ENCODE data around the gene TPX2.

The TPX2 gene

GRCh38 chr20:31842471-31843157 is 103.5 kb downstream of the TPX2 start:
- Mint-ChIP-seq H3K4me3 (peak overlapping the region; percentile 67 to 77 (median 68)), H3K9me3 (no peaks in the 10 kb centered on the region), H3K4me1 (peaks cover 31% of the 10 kb centered on the region), H3K27ac (peak overlapping the region; percentile 97 to 99 (median 97)), H3K36me3 (ENCODE audit: low read depth) (no peaks in the 10 kb centered on the region), H3K27me3 (ENCODE audit: low read depth) (peaks cover 4% of the 10 kb centered on the region)
- TF ChIP-seq CTCF (IDR thresholded peaks at IDR 0.05; ENCODE audit: unreplicated experiment in 3 of 3): no peak

GRCh38 chr20:31843288-31843687 is 104.2 kb downstream of the TPX2 start:
- Mint-ChIP-seq H3K27me3 (ENCODE audit: low read depth) (peaks cover 6% of the 10 kb centered on the region), H3K36me3 (ENCODE audit: low read depth) (no peaks in the 10 kb centered on the region), H3K9me3 (no peaks in the 10 kb centered on the region), H3K27ac (peak overlapping the region; percentile 97 to 99 (median 97)), H3K4me3 (peak overlapping the region; percentile 77 to 82 (median 81)), H3K4me1 (peaks cover 31% of the 10 kb centered on the region)
- TF ChIP-seq CTCF (IDR thresholded peaks at IDR 0.05; ENCODE audit: unreplicated experiment in 3 of 3): no peak

- H3K9me3 Mint-ChIP-seq: no peaks in the 10 kb centered on the region
- peak overlapping the region; percentile 97 to 99 (median 97) for H3K27ac Mint-ChIP-seq
- H3K36me3 Mint-ChIP-seq (ENCODE audit: low read depth): no peaks in the 10 kb centered on the region
- peaks cover 8% of the 10 kb centered on the region for H3K27me3 Mint-ChIP-seq (ENCODE audit: low read depth)
- TF ChIP-seq CTCF (IDR thresholded peaks at IDR 0.05; ENCODE audit: unreplicated experiment in 3 of 3): no peak
- peaks cover 31% of the 10 kb centered on the region for H3K4me1 Mint-ChIP-seq
- H3K4me3 Mint-ChIP-seq: peak overlapping the region; percentile 77 to 82 (median 81)
Measured at GRCh38 chr20:31843881-31844280, 104.8 kb downstream of the TPX2 start.

GRCh38 chr20:31844737-31845299 is 105.7 kb downstream of the TPX2 start:
- Mint-ChIP-seq H3K27ac (peak overlapping the region; percentile 97 to 99 (median 97)), H3K4me3 (peak overlapping the region in 1 of 3 experiments; percentile 82), H3K36me3 (ENCODE audit: low read depth) (no peaks in the 10 kb centered on the region), H3K9me3 (no peaks in the 10 kb centered on the region), H3K27me3 (ENCODE audit: low read depth) (peaks cover 12% of the 10 kb centered on the region), H3K4me1 (peaks cover 31% of the 10 kb centered on the region)
- TF ChIP-seq CTCF (IDR thresholded peaks at IDR 0.05; ENCODE audit: unreplicated experiment in 3 of 3): no peak

- peaks cover 31% of the 10 kb centered on the region for H3K4me1 Mint-ChIP-seq
- H3K36me3 Mint-ChIP-seq (ENCODE audit: low read depth): no peaks in the 10 kb centered on the region
- H3K9me3 Mint-ChIP-seq: no peaks in the 10 kb centered on the region
- H3K4me3 Mint-ChIP-seq: peak within 1 kb of the TSS; percentile 77 to 82 (median 81)
- no peak for TF ChIP-seq CTCF (IDR thresholded peaks at IDR 0.05; ENCODE audit: unreplicated experiment in 3 of 3)
- peaks cover 17% of the 10 kb centered on the region for H3K27me3 Mint-ChIP-seq (ENCODE audit: low read depth)
- peak within 1 kb of the TSS; percentile 97 to 99 (median 97) for H3K27ac Mint-ChIP-seq
Measured at GRCh38 chr20:31845300-31845863, 106.3 kb downstream of the TPX2 start, which contains the start of gene FOXS1. TSS of gene FOXS1 (minus strand) at chr20:31845604. CDS start at chr20:31845542, 62 bp downstream.
